GM13977 (cell line): ENCODE results near the gene LRMDA.

Source experiments
- DNase-seq: peaks from one replicate; pipeline ENCODE4 v3.0.0; 2012; ENCODE audit warnings: low spot score
- in situ Hi-C: fragments of 300-500 bp; cut with MboI; formaldehyde crosslinking; loops from one replicate; pipeline ENCODE4 v1.12.0; 2022; ENCODE audit warnings: low sequenced_read_pairs, low pct_unique_long_range_greater_than_20kb, mixed read lengths, inconsistent platforms; ENCODE audit not compliant: unreplicated experiment
- TF ChIP-seq, protein P1 (sequence below): IDR thresholded peaks from 2 replicates; pipeline ENCODE4 v1.5.1; 2012; ENCODE audit warnings: mild to moderate bottlenecking, control low read depth; ENCODE audit not compliant: insufficient read depth; ENCODE audit errors: extremely low read depth, missing control alignments

LRMDA gene

DNA sequence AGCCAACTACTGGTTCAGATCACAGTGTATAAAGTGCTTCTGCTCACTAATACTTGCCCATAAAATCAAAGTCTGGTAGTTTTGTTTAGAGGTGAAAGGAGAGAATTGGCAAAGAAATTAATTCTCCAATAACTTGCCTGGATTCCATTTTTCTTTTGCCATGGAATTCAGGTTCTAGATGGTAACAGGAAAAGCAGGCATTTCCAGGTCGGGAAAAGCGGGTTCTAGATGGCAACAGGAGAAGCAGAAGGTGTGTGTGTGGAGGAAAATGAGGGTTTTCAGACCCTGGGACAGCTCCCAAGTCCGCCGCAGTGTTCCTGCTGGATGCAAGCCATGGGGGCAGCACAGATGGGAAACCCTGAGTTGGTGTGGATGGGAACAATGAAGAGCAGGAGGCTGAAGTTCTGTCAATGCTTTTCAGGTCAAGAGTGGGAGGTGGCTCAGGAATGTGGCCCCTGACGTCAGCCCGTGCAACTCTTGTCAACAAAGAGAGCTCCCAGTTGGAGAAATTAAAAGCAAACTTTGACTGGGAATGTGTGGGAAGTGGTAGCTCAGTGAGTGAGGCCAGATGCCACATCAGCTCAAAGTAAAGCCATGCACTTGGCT, 696.7 kb downstream of the LRMDA start:
- TF ChIP-seq, protein P1, sequence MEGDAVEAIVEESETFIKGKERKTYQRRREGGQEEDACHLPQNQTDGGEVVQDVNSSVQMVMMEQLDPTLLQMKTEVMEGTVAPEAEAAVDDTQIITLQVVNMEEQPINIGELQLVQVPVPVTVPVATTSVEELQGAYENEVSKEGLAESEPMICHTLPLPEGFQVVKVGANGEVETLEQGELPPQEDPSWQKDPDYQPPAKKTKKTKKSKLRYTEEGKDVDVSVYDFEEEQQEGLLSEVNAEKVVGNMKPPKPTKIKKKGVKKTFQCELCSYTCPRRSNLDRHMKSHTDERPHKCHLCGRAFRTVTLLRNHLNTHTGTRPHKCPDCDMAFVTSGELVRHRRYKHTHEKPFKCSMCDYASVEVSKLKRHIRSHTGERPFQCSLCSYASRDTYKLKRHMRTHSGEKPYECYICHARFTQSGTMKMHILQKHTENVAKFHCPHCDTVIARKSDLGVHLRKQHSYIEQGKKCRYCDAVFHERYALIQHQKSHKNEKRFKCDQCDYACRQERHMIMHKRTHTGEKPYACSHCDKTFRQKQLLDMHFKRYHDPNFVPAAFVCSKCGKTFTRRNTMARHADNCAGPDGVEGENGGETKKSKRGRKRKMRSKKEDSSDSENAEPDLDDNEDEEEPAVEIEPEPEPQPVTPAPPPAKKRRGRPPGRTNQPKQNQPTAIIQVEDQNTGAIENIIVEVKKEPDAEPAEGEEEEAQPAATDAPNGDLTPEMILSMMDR: no peak
- no peak for DNase-seq
- in situ Hi-C loops: no loop called here

GRCh38 chr10:76129213-76129612, 697.8 kb downstream of the LRMDA start:
- DNase-seq: no peak
- TF ChIP-seq, protein P1: no peak
- in situ Hi-C loops: no loop called here

- no peak for DNase-seq
- in situ Hi-C loops: no loop called here
- TF ChIP-seq, protein P1: no peak
These were observed 699.5 kb downstream of the LRMDA start for GRCh38 chr10:76130892-76131291.

GRCh38 chr10:76133597-76134255, 702.3 kb downstream of the LRMDA start:
- in situ Hi-C loops: no loop called here
- DNase-seq: no peak
- TF ChIP-seq, protein P1: no peak

DNA sequence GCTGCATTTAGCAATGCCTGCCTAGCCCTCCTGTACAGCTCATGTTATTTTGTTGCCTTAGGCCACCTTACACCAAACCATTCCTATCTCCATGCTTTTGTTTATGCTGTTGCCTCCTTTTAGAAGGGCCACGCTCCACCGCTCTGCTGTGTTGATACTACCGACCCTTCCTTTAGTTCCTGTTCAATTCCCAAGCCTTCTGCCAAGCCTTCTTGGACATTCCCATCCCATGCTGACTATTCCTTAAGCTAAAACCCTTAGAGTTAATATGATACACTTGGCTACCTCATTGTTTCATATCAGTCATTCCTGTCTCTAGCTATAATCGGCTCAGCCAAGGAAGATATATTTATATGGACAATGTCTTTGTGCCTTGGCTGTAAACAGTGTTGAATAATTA, 705.5 kb downstream of the LRMDA start:
- in situ Hi-C loops: no loop called here

GRCh38 chr10:76138286-76138685, 706.9 kb downstream of the LRMDA start:
- in situ Hi-C loops: no loop called here
- TF ChIP-seq, protein P1: no peak
- no peak for DNase-seq

More for the DNA sequence above, 705.5 kb downstream of the LRMDA start:
- no peak for DNase-seq
- TF ChIP-seq, protein P1: no peak
